Stimulated activated CD8-positive, alpha-beta memory T cell treated with anti-CD3 and anti-CD28 coated beads, Interleukin-4, amount 100 ng/mL, for 24 hours (primary cell): ENCODE measurements around the gene RAB40C.

Experiments used
- DNase-seq: peaks from one replicate; pipeline ENCODE4 v3.0.0-alpha.2; 2020; ENCODE audit warnings: low read depth

Gene RAB40C

GRCh38 chr16:559411-560203, 30.3 kb upstream of the RAB40C start:
- no peak for DNase-seq

GRCh38 chr16:560204-560700, 29.6 kb upstream of the RAB40C start, which contains the start of gene PRR35:
Gene PRR35 (plus strand): TSS chr16:560394. CDS start chr16:563295, 2,901 bp downstream.
- no peak for DNase-seq

DNA sequence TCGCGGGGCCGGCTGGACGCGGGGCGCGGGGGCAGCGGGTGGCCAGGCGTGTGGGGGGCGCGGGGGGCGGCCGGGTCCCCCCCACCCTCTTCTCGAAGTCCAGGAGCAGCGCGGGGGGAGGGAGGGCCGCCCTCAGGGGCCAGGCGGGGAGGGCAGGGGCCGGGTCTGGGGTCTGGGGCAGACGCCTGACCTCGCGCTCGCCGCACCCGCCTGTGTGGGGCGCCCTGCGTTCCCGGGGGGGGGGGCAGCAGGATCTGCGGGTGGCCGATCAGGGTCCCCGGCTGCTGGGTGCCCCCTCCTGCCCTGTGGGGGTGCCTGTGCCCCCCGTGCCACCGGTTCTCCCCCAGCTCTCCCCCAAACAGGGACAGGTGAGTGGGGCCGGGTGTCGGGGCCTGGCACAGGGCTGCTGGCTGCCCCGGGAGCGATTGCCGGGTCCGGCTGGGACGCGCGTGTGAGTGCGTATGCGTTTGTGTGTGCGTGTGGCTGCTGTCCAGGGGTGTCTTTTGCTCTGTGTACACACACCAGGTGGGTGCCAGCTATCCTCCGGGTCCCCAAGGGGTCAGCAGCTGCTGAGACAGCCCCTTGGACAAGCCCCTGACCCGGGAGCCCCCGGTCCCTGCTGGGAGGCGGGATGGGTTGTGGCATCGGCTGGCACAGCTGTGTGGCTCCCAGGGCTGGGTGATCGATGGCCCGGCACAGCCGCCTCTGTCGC, 29.0 kb upstream of the RAB40C start:
- DNase-seq: no peak

- no peak for DNase-seq
Measured at GRCh38 chr16:561413-561794, 28.5 kb upstream of the RAB40C start.

DNA sequence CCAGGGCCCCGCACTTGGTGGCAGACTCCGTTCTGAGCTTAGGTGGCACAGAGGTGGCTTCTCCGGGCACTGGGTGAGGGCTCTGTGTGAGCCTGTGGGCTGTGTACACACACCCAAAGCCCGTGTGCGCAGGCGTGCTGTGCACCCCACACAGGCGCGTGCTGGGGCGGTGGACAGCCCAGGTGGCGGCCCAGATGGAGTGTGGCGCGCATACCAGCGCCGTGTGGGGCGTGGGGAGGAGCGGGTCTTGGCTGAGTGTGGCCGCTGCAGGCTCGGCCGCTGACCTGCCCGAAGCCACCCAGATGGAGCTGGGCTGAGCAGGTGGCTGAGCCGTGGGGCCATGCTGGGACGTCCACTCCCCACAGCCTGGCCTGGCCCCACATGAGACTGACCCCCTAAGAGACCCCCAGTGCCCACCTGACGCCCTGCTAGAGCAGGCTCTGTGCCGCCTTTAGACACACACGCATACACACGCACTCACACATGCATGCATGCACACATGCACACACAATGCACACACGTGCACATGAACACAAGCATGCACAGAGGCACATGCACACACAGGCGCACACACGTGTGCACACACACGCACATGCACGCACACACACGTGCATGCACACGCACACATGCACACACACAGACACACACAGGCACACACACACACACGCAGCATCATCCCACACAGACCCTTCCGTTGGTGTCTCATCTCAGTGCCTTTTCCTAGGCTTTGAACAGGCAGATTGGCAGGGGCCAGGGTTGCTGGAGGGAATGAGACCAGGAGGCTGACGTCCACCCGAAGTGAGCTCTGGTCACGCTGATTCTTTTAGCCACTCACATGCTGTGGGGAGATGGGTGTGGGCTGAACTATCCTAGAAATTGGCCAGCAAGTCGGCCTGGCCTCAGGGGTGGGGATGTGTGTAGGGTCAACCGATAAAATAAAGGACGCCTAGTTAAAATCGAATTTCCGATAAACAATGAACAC, 27.6 kb upstream of the RAB40C start:
- no peak for DNase-seq

DNA sequence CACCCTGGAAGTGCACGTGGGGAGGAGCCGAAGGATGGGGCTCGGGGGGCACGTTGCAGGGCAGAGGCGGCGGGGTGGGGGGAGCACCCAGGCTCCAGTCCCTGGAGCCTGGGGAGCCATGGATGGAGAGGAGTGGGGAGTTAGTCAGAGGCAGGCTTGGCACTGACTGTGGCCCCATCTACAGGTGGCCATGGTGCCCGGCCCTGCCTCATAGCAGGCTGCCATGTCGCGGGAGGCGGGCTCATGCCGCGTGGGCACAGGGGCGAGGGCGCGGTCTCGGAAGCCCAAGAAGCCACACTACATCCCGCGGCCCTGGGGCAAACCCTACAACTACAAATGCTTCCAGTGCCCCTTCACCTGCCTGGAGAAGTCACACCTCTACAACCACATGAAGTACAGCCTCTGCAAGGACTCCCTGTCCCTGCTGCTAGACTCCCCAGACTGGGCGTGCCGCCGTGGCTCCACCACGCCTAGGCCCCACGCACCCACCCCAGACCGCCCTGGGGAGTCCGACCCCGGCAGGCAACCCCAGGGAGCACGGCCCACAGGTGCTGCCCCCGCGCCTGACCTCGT, 26.7 kb upstream of the RAB40C start:
- DNase-seq: no peak

- no peak for DNase-seq
Measured at GRCh38 chr16:564690-565418, 25.0 kb upstream of the RAB40C start.

DNA sequence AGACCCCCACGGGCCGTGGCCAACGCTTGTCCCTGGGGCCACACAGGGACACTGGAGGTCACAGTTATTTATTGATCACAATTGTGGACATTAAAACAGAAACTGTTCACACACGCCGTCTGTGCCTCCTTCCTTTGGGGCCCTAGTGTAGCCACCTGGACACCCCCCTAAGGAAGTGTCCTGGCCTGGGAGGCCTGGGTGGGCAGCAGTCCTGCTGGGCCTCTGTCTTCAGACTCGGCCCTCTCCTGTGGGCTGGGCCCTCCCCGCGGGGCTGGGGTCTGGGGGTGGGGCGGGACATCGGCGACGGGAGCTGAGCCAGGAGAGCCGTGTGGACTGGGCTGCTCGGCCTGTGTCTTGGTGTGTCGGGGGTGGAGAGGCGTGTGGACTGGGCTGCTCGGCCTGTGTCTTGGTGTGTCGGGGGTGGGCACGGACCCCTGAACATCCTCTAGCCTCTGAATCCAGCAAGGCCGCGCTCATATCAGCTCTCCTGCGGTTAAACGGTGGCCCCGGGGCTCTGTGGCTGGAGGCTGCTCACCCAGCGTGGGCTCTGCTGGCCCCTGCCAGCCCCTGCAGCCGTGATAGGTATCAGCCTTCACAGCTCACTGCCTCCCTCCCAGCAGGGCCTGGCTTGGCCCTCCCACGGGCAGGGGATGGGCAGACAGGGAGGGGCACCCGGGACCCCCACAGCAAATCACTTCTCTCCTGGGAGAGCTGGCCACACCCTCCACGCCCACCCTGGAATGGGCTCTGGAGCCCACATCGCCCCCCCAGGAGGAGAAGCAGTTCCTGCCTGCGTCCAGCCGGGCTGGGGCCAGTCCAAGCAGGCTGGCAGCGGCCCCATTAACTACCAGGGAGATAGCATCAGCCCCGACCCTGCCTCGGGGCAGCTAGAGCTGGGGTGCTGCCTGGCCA, 24.2 kb upstream of the RAB40C start:
- DNase-seq: no peak

DNA sequence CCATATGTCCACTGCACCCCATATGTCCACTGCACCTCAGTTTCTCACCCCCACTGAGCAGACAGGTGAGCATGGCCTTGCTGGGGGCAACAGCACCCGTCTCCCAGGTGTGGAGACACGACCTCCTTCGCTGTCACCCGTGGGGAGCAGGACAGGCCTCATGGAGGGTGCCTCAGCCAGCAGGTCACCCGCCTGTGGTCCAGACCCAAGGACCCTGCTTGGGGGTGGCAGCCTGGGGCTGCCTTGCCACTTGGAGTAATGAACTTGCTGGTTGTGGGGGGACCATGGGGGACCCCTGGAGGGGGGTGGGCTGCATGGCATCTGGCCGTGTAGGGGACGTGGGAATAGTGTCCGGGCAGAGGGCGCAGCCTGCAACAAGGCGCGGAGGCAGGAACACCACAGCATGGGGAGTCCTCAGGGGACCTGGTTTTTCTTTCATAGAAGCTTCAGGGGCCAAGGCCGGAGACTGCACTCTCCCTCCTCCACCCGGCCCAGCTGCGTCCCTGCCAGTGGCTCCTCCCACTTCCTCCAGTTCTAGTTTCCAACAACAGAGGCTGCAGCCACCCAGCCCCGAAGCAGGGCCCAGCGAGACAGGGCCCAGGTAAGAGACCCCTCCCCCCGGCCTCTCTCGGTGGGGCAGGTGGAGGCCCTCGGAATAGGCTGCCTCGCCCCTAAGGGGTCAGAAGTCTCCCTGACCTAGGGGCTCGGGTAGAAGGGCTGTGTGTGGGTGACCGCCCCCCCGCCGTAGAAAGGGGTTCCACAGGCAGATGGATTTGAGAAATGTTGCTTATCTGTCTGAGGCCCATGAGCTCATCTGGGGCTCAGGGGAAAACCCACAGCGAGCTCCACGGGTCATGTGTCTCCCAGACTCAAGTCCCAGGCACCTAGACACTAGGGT, 23.1 kb upstream of the RAB40C start, which contains the start of gene NHLRC4:
Gene NHLRC4, plus strand, starts transcription at position 531 of the 898 bp plus-strand sequence. CDS start 1,043 bp downstream, outside the sequence.
- DNase-seq: no peak

GRCh38 chr16:567373-568256, 22.3 kb upstream of the RAB40C start:
- no peak for DNase-seq

- no peak for DNase-seq
Measured at GRCh38 chr16:568401-569258, 21.2 kb upstream of the RAB40C start.

DNA sequence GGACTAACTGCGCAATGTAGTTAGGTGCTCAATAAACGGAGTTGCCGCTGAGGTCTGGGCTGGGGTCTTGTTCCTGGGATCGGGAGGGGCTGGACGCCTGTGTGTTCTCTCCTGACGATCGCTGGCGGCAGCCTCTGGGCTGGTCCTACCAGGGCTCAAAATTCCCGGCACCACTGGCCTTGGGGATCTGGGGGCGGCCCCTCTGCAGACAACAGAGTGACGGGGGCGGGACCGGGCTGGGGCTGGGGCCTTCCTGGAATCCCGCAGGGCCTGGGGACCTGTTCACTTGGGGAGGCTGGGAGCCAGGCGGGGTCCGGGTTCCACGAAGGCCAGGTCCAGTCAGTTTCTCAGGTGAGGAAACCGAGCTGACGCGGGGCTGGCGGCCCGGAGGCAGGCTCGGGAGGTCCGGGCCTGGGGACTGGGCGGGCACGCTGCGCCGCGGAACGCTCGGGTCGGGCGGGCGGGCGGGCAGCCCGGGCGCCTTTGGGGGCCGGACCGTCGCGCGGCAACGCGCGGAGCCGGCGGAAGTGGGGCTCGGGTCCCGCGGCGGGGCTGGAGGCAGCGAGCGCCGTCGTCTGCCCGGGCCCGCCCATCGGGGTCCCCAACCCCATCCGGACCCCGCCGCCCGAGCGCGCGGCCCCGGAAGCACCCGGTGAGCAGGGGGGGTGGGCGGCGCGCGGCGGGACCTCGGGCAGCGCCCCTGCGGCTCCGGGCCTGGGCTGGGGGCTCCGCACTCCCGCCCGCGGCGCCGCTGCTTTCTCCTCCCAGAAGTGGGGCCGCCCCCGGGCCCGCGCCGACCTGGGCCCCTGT, 20.2 kb upstream of the RAB40C start, which contains the start of gene PIGQ:
Gene PIGQ, plus strand, starts transcription at position 524 of the 810 bp plus-strand sequence. CDS start 4,107 bp downstream, outside the sequence.
- DNase-seq: peak; percentile 48

- no peak for DNase-seq
Measured at GRCh38 chr16:572865-573650, 16.8 kb upstream of the RAB40C start.

GRCh38 chr16:574021-574760, 15.7 kb upstream of the RAB40C start:
- no peak for DNase-seq
